ENCODE measurements around the gene MRPS23. TPM values are rescaled to one million over a fixed set of nuclear protein-coding genes. Genes with fewer than 3 reads are reported as not detected.

Gene MRPS23
- total and polyA plus RNA-seq, 2 of the 13 experiments (the other 11 are each of a cell fraction or from before 2014, with no cell fraction given) = 63.2 to 181 TPM

- TF ChIP-seq HOXA5 (CRISPR knock-in tag; IDR thresholded peaks at IDR 0.05) (no peak), ZBTB42 (CRISPR knock-in tag; IDR thresholded peaks at IDR 0.05) (no peak), RBFOX2 (IDR thresholded peaks at IDR 0.05; ENCODE audit: low read depth, low read length) (no peak), SKIL (CRISPR knock-in tag; IDR thresholded peaks at IDR 0.05; ENCODE audit: borderline replicate concordance) (no peak), ZNF282 (IDR thresholded peaks at IDR 0.05; ENCODE audit: partially characterized antibody) (peak; percentile 99), TRAFD1 (CRISPR knock-in tag; IDR thresholded peaks at IDR 0.05; ENCODE audit: borderline replicate concordance) (no peak), GMEB2 (CRISPR knock-in tag; IDR thresholded peaks at IDR 0.05; ENCODE audit: low read depth) (no peak), MTF2 (CRISPR knock-in tag; IDR thresholded peaks at IDR 0.05; ENCODE audit: borderline replicate concordance) (no peak), ATRX (CRISPR knock-in tag; IDR thresholded peaks at IDR 0.05; ENCODE audit: borderline replicate concordance) (no peak), ZNF567 (CRISPR knock-in tag; IDR thresholded peaks at IDR 0.05; ENCODE audit: borderline replicate concordance) (no peak), ETV6 (CRISPR knock-in tag; conservative IDR thresholded peaks at IDR 0.05) (no peak), MXD1 (CRISPR knock-in tag; IDR thresholded peaks at IDR 0.05) (no peak), SNAPC4 (CRISPR knock-in tag; IDR thresholded peaks at IDR 0.05) (no peak), ZNF580 (CRISPR knock-in tag; IDR thresholded peaks at IDR 0.05; ENCODE audit: borderline replicate concordance, low read depth) (0 out of 2 replicates have a peak, but pooled peaks have one; percentile 18), GTF3A (CRISPR knock-in tag; conservative IDR thresholded peaks at IDR 0.05) (no peak)
Measured at GRCh38 chr17:57868007-57868909, 18.4 kb upstream of the MRPS23 start (continued).

Data from HepG2 (cell line).